H9 (cell line): Measurements from ENCODE around the gene CXCL12. TPM values are rescaled to one million over a fixed set of nuclear protein-coding genes. Genes with fewer than 3 reads are reported as not detected.

ENCODE experiments used
- DNase-seq: peaks from one replicate; pipeline ENCODE4 v3.0.0-alpha.2; 2017
- H2AFZ ChIP-seq: one replicate; pipeline ENCODE4 v1.6.1; 2013; ENCODE audit warnings: mild to moderate bottlenecking, low read length, control low read depth, moderate library complexity
- H2AK5ac ChIP-seq: 2 replicates; pipeline ENCODE4 v1.6.1; 2013; ENCODE audit warnings: low read length, control low read depth, mixed read lengths; ENCODE audit not compliant: insufficient read length
- H2BK120ac ChIP-seq: one replicate; pipeline ENCODE4 v1.6.1; 2013; ENCODE audit warnings: low read depth, mild to moderate bottlenecking, low read length, control low read depth, inconsistent platforms; ENCODE audit not compliant: poor library complexity, severe bottlenecking
- H2BK12ac ChIP-seq: 2 replicates; pipeline ENCODE4 v1.6.1; 2013; ENCODE audit warnings: low read length, control low read depth, mixed read lengths, low read depth; ENCODE audit not compliant: insufficient read length
- H2BK15ac ChIP-seq: 2 replicates; pipeline ENCODE4 v1.6.1; 2013; ENCODE audit warnings: low read depth, low read length, control low read depth
- H2BK20ac ChIP-seq: one replicate; pipeline ENCODE4 v1.6.1; 2013; ENCODE audit warnings: low read depth, mild to moderate bottlenecking, low read length, control low read depth, inconsistent platforms; ENCODE audit not compliant: poor library complexity, severe bottlenecking
- H2BK5ac ChIP-seq: 2 replicates; pipeline ENCODE4 v1.6.1; 2013; ENCODE audit warnings: low read length, control low read depth, mixed read lengths; ENCODE audit not compliant: insufficient read length
- H3K14ac ChIP-seq: 2 replicates; pipeline ENCODE4 v1.6.1; 2013; ENCODE audit warnings: low read length, control low read depth; ENCODE audit not compliant: insufficient read depth
- H3K18ac ChIP-seq: 2 replicates; pipeline ENCODE4 v1.6.1; 2013; ENCODE audit warnings: low read depth, mild to moderate bottlenecking, mixed read lengths, low read length, control low read depth; ENCODE audit not compliant: insufficient read length
- H3K23ac ChIP-seq: 2 replicates; pipeline ENCODE4 v1.6.1; 2013; ENCODE audit warnings: low read length, control low read depth, mixed read lengths, low read depth; ENCODE audit not compliant: insufficient read length
- H3K23me2 ChIP-seq: 2 replicates; pipeline ENCODE4 v1.6.1; 2013; ENCODE audit warnings: low read depth, mild to moderate bottlenecking, mixed read lengths, low read length, control low read depth; ENCODE audit not compliant: insufficient read length, poor library complexity, severe bottlenecking
- H3K27ac ChIP-seq: 2 replicates; pipeline ENCODE4 v1.5.1; 2013; ENCODE audit warnings: low read length, control low read depth, mixed read lengths, low read depth; ENCODE audit not compliant: insufficient read length
- H3K27me3 ChIP-seq: 2 replicates; pipeline ENCODE4 v1.6.1; 2013; ENCODE audit warnings: low read length, control low read depth, inconsistent platforms; ENCODE audit not compliant: insufficient read depth
- H3K4ac ChIP-seq: 2 replicates; pipeline ENCODE4 v1.6.1; 2013; ENCODE audit warnings: low read depth, mild to moderate bottlenecking, control low read depth, inconsistent platforms, low read length, moderate library complexity
- H3K4me1 ChIP-seq: 2 replicates; pipeline ENCODE4 v1.6.1; 2013; ENCODE audit warnings: low read length, control low read depth, inconsistent platforms; ENCODE audit not compliant: insufficient read depth
- H3K4me2 ChIP-seq: 2 replicates; pipeline ENCODE4 v1.6.1; 2013; ENCODE audit warnings: low read length, control low read depth, mixed read lengths; ENCODE audit not compliant: insufficient read length, insufficient read depth
- H3K56ac ChIP-seq: 2 replicates; pipeline ENCODE4 v1.6.1; 2013; ENCODE audit warnings: low read depth, mild to moderate bottlenecking, mixed read lengths, low read length, control low read depth; ENCODE audit not compliant: insufficient read length
- H3K79me1 ChIP-seq: 2 replicates; pipeline ENCODE4 v1.6.1; 2013; ENCODE audit warnings: low read depth, mild to moderate bottlenecking, moderate library complexity, low read length, control low read depth, inconsistent platforms; ENCODE audit not compliant: insufficient read depth, poor library complexity, severe bottlenecking
- H3K79me2 ChIP-seq: 2 replicates; pipeline ENCODE4 v1.6.1; 2013; ENCODE audit warnings: low read length, control low read depth, inconsistent platforms; ENCODE audit not compliant: insufficient read depth
- H3K9ac ChIP-seq: 2 replicates; pipeline ENCODE4 v1.6.1; 2013; ENCODE audit warnings: low read length, control low read depth, mixed read lengths; ENCODE audit not compliant: insufficient read length; ENCODE audit errors: extremely low read depth
- H3K9me3 ChIP-seq: one replicate; pipeline ENCODE4 v1.6.1; 2013; ENCODE audit warnings: low read depth, low read length, inconsistent platforms; ENCODE audit not compliant: control insufficient read depth
- H3T11ph ChIP-seq: one replicate; pipeline ENCODE4 v1.6.1; 2013; ENCODE audit warnings: mild to moderate bottlenecking, low read length, control low read depth, inconsistent platforms
- H4K20me1 ChIP-seq: one replicate; pipeline ENCODE4 v1.6.1; 2013; ENCODE audit not compliant: control insufficient read depth, insufficient read length, insufficient read depth
- H4K5ac ChIP-seq: 2 replicates; pipeline ENCODE4 v1.6.1; 2013; ENCODE audit warnings: low read depth, mild to moderate bottlenecking, mixed read lengths, low read length, control low read depth; ENCODE audit not compliant: insufficient read length
- H4K8ac ChIP-seq: replicated peaks from 2 replicates; pipeline ENCODE4 v1.6.1; 2013; ENCODE audit warnings: low read length, control low read depth, mixed read lengths, low read depth; ENCODE audit not compliant: insufficient read length
- H4K91ac ChIP-seq: 2 replicates; pipeline ENCODE4 v1.6.1; 2013; ENCODE audit warnings: low read depth, mild to moderate bottlenecking, moderate library complexity, mixed read lengths, low read length, control low read depth; ENCODE audit not compliant: insufficient read length
- H3K27ac Mint-ChIP-seq, 3 experiments: 2 replicates in 2 of 3; 3 replicates in 1 of 3; pipeline ENCODE4 v1.8.0; 2020 to 2021; ENCODE audit warnings: mixed read lengths in 3 of 3, mild to moderate bottlenecking in 1 of 3, moderate library complexity in 1 of 3
- H3K27me3 Mint-ChIP-seq: 2 replicates; pipeline ENCODE4 v1.8.0; 2021; ENCODE audit warnings: low read depth, mild to moderate bottlenecking, moderate library complexity, mixed read lengths
- H3K36me3 Mint-ChIP-seq, 3 experiments: 2 replicates in 2 of 3; 3 replicates in 1 of 3; pipeline ENCODE4 v1.8.0; 2020 to 2021; ENCODE audit warnings: low read depth in 3 of 3, mixed read lengths in 3 of 3; ENCODE audit not compliant: insufficient read depth in 1 of 3
- H3K4me1 Mint-ChIP-seq, 2 experiments: 2 replicates each; pipeline ENCODE4 v1.8.0; 2020; ENCODE audit warnings: mixed read lengths in 2 of 2
- H3K4me3 Mint-ChIP-seq, 2 experiments: 2 replicates in 1 of 2; 3 replicates in 1 of 2; pipeline ENCODE4 v1.8.0; 2020 to 2021; ENCODE audit warnings: mild to moderate bottlenecking in 2 of 2, mixed read lengths in 2 of 2, moderate library complexity in 1 of 2
- H3K9me3 Mint-ChIP-seq, 2 experiments: 2 replicates in 1 of 2; 3 replicates in 1 of 2; pipeline ENCODE4 v1.8.0; 2020; ENCODE audit warnings: mild to moderate bottlenecking in 2 of 2, mixed read lengths in 2 of 2, moderate library complexity in 1 of 2
- WGBS: extraction: QIAGEN DNeasy Blood & Tissue Kit; methylation state at CpG from one replicate; pipeline ENCODE4 v1.1.7; 2013; ENCODE audit warnings: missing lambda C conversion rate, low lambda C conversion rate, mixed read lengths; ENCODE audit not compliant: insufficient read length; ENCODE audit errors: extremely low coverage; 5-methylcytosine and 5-hydroxymethylcytosine counted together
- total RNA-seq: library from RNA; stranded (reverse); gene quantifications from 2 replicates; pipeline ENCODE4 v1.2.1, GENCODE V29; 2021
- TF ChIP-seq, protein P1 (sequence below): fragments of 200-600 bp; sonication (generic); conservative IDR thresholded peaks from 3 replicates; pipeline ENCODE4 v1.8.0; 2021; ENCODE audit warnings: antibody characterized with exemption, mild to moderate bottlenecking

Gene CXCL12
- total RNA-seq, 1 experiment from 2014 or later, result 28.3 TPM

DNA sequence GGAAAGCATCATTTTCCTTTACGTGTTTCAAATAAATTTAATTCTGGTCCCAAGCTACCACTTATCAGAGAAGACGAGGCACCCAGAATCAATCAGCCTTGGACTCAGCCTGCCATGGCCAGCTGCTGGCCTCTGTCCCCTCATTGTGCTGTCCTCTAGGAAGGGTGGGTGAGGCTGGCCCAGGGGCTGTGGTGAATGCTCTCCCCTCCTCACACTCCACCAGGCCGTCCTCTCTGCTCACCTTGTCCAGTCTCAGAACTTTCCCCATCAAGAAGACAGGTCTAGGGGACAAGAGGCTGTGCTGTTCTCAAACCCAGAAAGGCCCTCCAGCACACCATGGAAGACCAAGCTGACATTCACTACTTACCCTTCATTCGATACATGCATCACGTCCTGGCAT lies 36.4 kb downstream of the CXCL12 start:
- WGBS, result no CpG with 5 or more reads among the region's 5 CpGs
- H3K23me2 ChIP-seq, result no peaks in the 10 kb centered on the region
- H3K14ac ChIP-seq, result no peak overlapping the region
- Mint-ChIP-seq H3K4me3 (no peak overlapping the region), H3K9me3 (peaks cover 4 to 10% of the 10 kb centered on the region in 2 experiments; a peak in 4 of 5 replicates), H3K4me1 (peaks cover 18 to 22% of the 10 kb centered on the region in 2 experiments), H3K27me3 (peaks cover 20% of the 10 kb centered on the region), H3K36me3 (peaks cover 0 to 16% (median 7%) of the 10 kb centered on the region in 3 experiments; a peak in 4 of 7 replicates), H3K27ac (no peak overlapping the region)
- no peak overlapping the region for H3T11ph ChIP-seq
- TF ChIP-seq, protein P1, sequence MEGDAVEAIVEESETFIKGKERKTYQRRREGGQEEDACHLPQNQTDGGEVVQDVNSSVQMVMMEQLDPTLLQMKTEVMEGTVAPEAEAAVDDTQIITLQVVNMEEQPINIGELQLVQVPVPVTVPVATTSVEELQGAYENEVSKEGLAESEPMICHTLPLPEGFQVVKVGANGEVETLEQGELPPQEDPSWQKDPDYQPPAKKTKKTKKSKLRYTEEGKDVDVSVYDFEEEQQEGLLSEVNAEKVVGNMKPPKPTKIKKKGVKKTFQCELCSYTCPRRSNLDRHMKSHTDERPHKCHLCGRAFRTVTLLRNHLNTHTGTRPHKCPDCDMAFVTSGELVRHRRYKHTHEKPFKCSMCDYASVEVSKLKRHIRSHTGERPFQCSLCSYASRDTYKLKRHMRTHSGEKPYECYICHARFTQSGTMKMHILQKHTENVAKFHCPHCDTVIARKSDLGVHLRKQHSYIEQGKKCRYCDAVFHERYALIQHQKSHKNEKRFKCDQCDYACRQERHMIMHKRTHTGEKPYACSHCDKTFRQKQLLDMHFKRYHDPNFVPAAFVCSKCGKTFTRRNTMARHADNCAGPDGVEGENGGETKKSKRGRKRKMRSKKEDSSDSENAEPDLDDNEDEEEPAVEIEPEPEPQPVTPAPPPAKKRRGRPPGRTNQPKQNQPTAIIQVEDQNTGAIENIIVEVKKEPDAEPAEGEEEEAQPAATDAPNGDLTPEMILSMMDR, result no peak
- no peak overlapping the region for H3K18ac ChIP-seq
- H4K20me1 ChIP-seq, result peaks cover 2% of the 10 kb centered on the region
- no peak overlapping the region for H2BK12ac ChIP-seq
- H2BK120ac ChIP-seq, result no peak overlapping the region
- no peak overlapping the region for H3K4ac ChIP-seq
- H3K4me2 ChIP-seq, result no peak overlapping the region
- no peaks in the 10 kb centered on the region for H3K27me3 ChIP-seq
- H2BK15ac ChIP-seq, result no peak overlapping the region
- H3K56ac ChIP-seq, result no peak overlapping the region
- H4K5ac ChIP-seq, result no peak overlapping the region
- H3K9me3 ChIP-seq, result no peaks in the 10 kb centered on the region
- H2AK5ac ChIP-seq, result no peak overlapping the region
- no peak overlapping the region for H2AFZ ChIP-seq
- peaks cover 6% of the 10 kb centered on the region; the same call in 1 of the 2 replicates for H3K4me1 ChIP-seq
- no peak overlapping the region for H2BK20ac ChIP-seq
- H3K79me1 ChIP-seq, result no peaks in the 10 kb centered on the region
- H4K8ac ChIP-seq, result no peak overlapping the region
- H3K9ac ChIP-seq, result no peak overlapping the region
- H4K91ac ChIP-seq, result no peak overlapping the region
- no peaks in the 10 kb centered on the region for H3K79me2 ChIP-seq
- no peak overlapping the region for H3K23ac ChIP-seq
- H3K27ac ChIP-seq, result no peak overlapping the region
- H2BK5ac ChIP-seq, result no peak overlapping the region
- no peak for DNase-seq
